HCT116 (cell line): Measurements from ENCODE around the gene STOX2. TPM values are rescaled to one million over a fixed set of nuclear protein-coding genes. Genes with fewer than 3 reads are reported as not detected.

Source experiments
- ATAC-seq: fragments of 200-7000 bp; cut with Tn5 transposase; 2 replicates; pipeline ENCODE4 v1.9.1; 2020; ENCODE audit warnings: mild to moderate bottlenecking, moderate library complexity
- BruUV-seq: library from RNA; stranded (reverse); fragments of 400-500 nt; replicated peaks from 2 replicates; lab custom pipeline; 2021; lab: Mats Ljungman, UMichigan
- CTCF ChIA-PET: fragments of 300-600 bp; sonication (Branson Sonifier 250); formaldehyde crosslinking; loops from one replicate; lab custom pipeline; 2021; ENCODE audit warnings: antibody characterized with exemption; lab: Charles Lee
- POLR2A ChIA-PET: fragments of 300-600, 350-600 bp; sonication (Branson Sonifier 250); formaldehyde crosslinking; loops from one replicate; lab custom pipeline; 2021; ENCODE audit warnings: antibody characterized with exemption; lab: Charles Lee
- RAD21 ChIA-PET, 2 experiments: fragments of 300-600 bp; sonication (Branson Sonifier 250); formaldehyde crosslinking; loops; one replicate each; lab custom pipeline; 2023; ENCODE audit warnings: low total read pairs in 2 of 2; ENCODE audit not compliant: uncharacterized antibody in 2 of 2, unreplicated experiment in 2 of 2, low non-redundant PET in 1 of 2; lab: Charles Lee
- DNase-seq: peaks from one replicate; pipeline ENCODE4 v3.0.0-alpha.2; 2010; ENCODE audit warnings: low read depth, low spot score
- H2AFZ ChIP-seq: fragments of 200-600 bp; shearing (Covaris generic), sonication (generic); 2 replicates; pipeline ENCODE4 v1.6.1; 2017; ENCODE audit warnings: low read depth, mixed run types, mixed read lengths, antibody characterized with exemption, low read length; ENCODE audit not compliant: poor library complexity, severe bottlenecking
- H3K27ac ChIP-seq: 2 replicates; pipeline ENCODE4 v1.5.1; 2012; ENCODE audit warnings: low read depth, low read length
- H3K27me3 ChIP-seq: fragments of 200-600 bp; sonication (generic); 2 replicates; pipeline ENCODE4 v1.6.1; 2016; ENCODE audit warnings: mixed run types, low read length, mixed read lengths; ENCODE audit not compliant: insufficient read depth
- H3K36me3 ChIP-seq, 2 experiments: fragments of 200-500 bp in 1 of 2; fragments of 200-600 bp in 1 of 2; sonication (Bioruptor generic) in 1 of 2; sonication (generic) in 1 of 2; 2 replicates each; pipeline versions ENCODE4 v1.5.1 to v1.6.1; 2014 to 2016; ENCODE audit warnings: low read length in 2 of 2, inconsistent platforms in 1 of 2, mixed read lengths in 1 of 2, mixed run types in 1 of 2; ENCODE audit not compliant: insufficient read depth in 2 of 2, control insufficient read depth in 1 of 2
- H3K4me1 ChIP-seq, 2 experiments: fragments of 200-600 bp in 1 of 2; sonication (generic) in 1 of 2; 2 replicates each; pipeline versions ENCODE4 v1.5.1 to v1.6.1; 2012 to 2017; ENCODE audit warnings: low read length in 2 of 2, inconsistent platforms in 1 of 2, mild to moderate bottlenecking in 1 of 2, mixed read lengths in 1 of 2, mixed run types in 1 of 2, moderate library complexity in 1 of 2; ENCODE audit not compliant: insufficient read depth in 2 of 2, control insufficient read depth in 1 of 2
- H3K4me2 ChIP-seq: fragments of 200-600 bp; sonication (generic); 2 replicates; pipeline ENCODE4 v1.6.1; 2017; ENCODE audit warnings: mixed run types, low read length, mixed read lengths
- H3K4me3 ChIP-seq, 2 experiments: fragments of 200-600 bp in 1 of 2; sonication (generic) in 1 of 2; replicated peaks in 1 of 2; 2 replicates each; pipeline ENCODE4 v1.5.1; 2011 to 2016; ENCODE audit warnings: low read length in 2 of 2, control low read depth in 1 of 2, low read depth in 1 of 2, mild to moderate bottlenecking in 1 of 2, mixed read lengths in 1 of 2, mixed run types in 1 of 2
- H3K79me2 ChIP-seq: fragments of 200-600 bp; sonication (generic); 2 replicates; pipeline ENCODE4 v1.6.1; 2017; ENCODE audit warnings: mild to moderate bottlenecking, mixed run types, low read length, moderate library complexity, mixed read lengths; ENCODE audit not compliant: insufficient read depth
- H3K9ac ChIP-seq: fragments of 200-600 bp; sonication (generic); 2 replicates; pipeline ENCODE4 v1.6.1; 2016; ENCODE audit warnings: low read length, mixed read lengths
- H3K9me2 ChIP-seq: fragments of 200-600 bp; sonication (generic), shearing (Covaris generic); 2 replicates; pipeline ENCODE4 v1.6.1; 2017; ENCODE audit warnings: mixed run types, mild to moderate bottlenecking, moderate library complexity; ENCODE audit not compliant: insufficient read depth
- H3K9me3 ChIP-seq, 2 experiments: fragments of 200-500 bp in 1 of 2; fragments of 200-600 bp in 1 of 2; sonication (Bioruptor generic) in 1 of 2; sonication (generic) in 1 of 2; 2 replicates each; pipeline ENCODE4 v1.6.1; 2014 to 2017; ENCODE audit warnings: low read length in 2 of 2, mixed read lengths in 2 of 2, inconsistent platforms in 1 of 2, low read depth in 1 of 2, mild to moderate bottlenecking in 1 of 2, mixed run types in 1 of 2, moderate library complexity in 1 of 2; ENCODE audit not compliant: control insufficient read depth in 1 of 2, insufficient read depth in 1 of 2
- H4K20me1 ChIP-seq: fragments of 200-600 bp; sonication (generic), shearing (Covaris generic); 2 replicates; pipeline ENCODE4 v1.6.1; 2017; ENCODE audit warnings: mixed run types, mild to moderate bottlenecking, moderate library complexity; ENCODE audit not compliant: insufficient read depth
- CBX3 ChIP-seq: IDR thresholded peaks from 2 replicates; pipeline ENCODE4 v1.6.1; 2012; ENCODE audit warnings: low read depth
- ELF1 ChIP-seq: IDR thresholded peaks from 2 replicates; pipeline ENCODE4 v1.6.1; 2012; ENCODE audit warnings: low read depth, borderline replicate concordance
- POLR2A ChIP-seq: IDR thresholded peaks from 2 replicates; pipeline ENCODE4 v1.7.0; 2011; ENCODE audit warnings: borderline replicate concordance; ENCODE audit not compliant: insufficient read depth, insufficient read length; ENCODE audit errors: extremely low read depth
- YY1 ChIP-seq: IDR thresholded peaks from 2 replicates; pipeline ENCODE4 v1.6.1; 2011; ENCODE audit warnings: low read length, low read depth, moderate library complexity, mild to moderate bottlenecking; ENCODE audit not compliant: insufficient replicate concordance; ENCODE audit errors: extremely low read depth
- ZNF274 ChIP-seq: fragments of 200-500 bp; sonication (Bioruptor generic); IDR thresholded peaks from 2 replicates; pipeline ENCODE4 v1.6.1; 2014; ENCODE audit warnings: mild to moderate bottlenecking, low read depth, low read length, inconsistent platforms
- intact Hi-C: fragments of 100-400 bp; cut with micrococcal nuclease; formaldehyde crosslinking; loops from 2 replicates; pipeline ENCODE4 v1.10.0; 2022
- total RNA-seq: library from RNA; stranded (reverse); gene quantifications from one replicate; pipeline ENCODE4 v1.2.1, GENCODE V29; 2021; ENCODE audit not compliant: unreplicated experiment
- TF ChIP-seq, protein P1 (sequence below): IDR thresholded peaks from 2 replicates; pipeline ENCODE4 v1.6.1; 2012; ENCODE audit warnings: low read depth
- TF ChIP-seq, protein P2 (sequence below), 3 experiments: fragments of 200-600 bp in 1 of 3; sonication (generic) in 1 of 3; IDR thresholded peaks in 2 of 3; conservative IDR thresholded peaks in 1 of 3; 2 replicates each; pipeline ENCODE4 v1.5.1; 2012 to 2017; ENCODE audit warnings: low read depth in 2 of 3, low read length in 2 of 3, antibody characterized with exemption in 1 of 3, borderline replicate concordance in 1 of 3, control low read depth in 1 of 3, mild to moderate bottlenecking in 1 of 3, mixed read lengths in 1 of 3, mixed run types in 1 of 3, moderate library complexity in 1 of 3; ENCODE audit not compliant: insufficient read depth in 1 of 3

The STOX2 gene
- total RNA-seq, 1 experiment from 2014 or later = 6.3 TPM

GRCh38 chr4:183999435-183999834, 94.3 kb downstream of the STOX2 start:
- H3K4me2 ChIP-seq = no peak overlapping the region
- H4K20me1 ChIP-seq = no peaks in the 10 kb centered on the region
- CTCF ChIA-PET = no interaction called here
- no peak for TF ChIP-seq ELF1
- no peak for TF ChIP-seq POLR2A
- TF ChIP-seq CBX3 = no peak
- no peak for TF ChIP-seq YY1
- TF ChIP-seq ZNF274 = no peak
- TF ChIP-seq, protein P1, sequence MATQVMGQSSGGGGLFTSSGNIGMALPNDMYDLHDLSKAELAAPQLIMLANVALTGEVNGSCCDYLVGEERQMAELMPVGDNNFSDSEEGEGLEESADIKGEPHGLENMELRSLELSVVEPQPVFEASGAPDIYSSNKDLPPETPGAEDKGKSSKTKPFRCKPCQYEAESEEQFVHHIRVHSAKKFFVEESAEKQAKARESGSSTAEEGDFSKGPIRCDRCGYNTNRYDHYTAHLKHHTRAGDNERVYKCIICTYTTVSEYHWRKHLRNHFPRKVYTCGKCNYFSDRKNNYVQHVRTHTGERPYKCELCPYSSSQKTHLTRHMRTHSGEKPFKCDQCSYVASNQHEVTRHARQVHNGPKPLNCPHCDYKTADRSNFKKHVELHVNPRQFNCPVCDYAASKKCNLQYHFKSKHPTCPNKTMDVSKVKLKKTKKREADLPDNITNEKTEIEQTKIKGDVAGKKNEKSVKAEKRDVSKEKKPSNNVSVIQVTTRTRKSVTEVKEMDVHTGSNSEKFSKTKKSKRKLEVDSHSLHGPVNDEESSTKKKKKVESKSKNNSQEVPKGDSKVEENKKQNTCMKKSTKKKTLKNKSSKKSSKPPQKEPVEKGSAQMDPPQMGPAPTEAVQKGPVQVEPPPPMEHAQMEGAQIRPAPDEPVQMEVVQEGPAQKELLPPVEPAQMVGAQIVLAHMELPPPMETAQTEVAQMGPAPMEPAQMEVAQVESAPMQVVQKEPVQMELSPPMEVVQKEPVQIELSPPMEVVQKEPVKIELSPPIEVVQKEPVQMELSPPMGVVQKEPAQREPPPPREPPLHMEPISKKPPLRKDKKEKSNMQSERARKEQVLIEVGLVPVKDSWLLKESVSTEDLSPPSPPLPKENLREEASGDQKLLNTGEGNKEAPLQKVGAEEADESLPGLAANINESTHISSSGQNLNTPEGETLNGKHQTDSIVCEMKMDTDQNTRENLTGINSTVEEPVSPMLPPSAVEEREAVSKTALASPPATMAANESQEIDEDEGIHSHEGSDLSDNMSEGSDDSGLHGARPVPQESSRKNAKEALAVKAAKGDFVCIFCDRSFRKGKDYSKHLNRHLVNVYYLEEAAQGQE = no peak
- TF ChIP-seq, protein P2, sequence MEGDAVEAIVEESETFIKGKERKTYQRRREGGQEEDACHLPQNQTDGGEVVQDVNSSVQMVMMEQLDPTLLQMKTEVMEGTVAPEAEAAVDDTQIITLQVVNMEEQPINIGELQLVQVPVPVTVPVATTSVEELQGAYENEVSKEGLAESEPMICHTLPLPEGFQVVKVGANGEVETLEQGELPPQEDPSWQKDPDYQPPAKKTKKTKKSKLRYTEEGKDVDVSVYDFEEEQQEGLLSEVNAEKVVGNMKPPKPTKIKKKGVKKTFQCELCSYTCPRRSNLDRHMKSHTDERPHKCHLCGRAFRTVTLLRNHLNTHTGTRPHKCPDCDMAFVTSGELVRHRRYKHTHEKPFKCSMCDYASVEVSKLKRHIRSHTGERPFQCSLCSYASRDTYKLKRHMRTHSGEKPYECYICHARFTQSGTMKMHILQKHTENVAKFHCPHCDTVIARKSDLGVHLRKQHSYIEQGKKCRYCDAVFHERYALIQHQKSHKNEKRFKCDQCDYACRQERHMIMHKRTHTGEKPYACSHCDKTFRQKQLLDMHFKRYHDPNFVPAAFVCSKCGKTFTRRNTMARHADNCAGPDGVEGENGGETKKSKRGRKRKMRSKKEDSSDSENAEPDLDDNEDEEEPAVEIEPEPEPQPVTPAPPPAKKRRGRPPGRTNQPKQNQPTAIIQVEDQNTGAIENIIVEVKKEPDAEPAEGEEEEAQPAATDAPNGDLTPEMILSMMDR (IDR thresholded peaks at IDR 0.05 in 2 of 3, conservative IDR thresholded peaks at IDR 0.05 in 1 of 3; ENCODE audit: borderline replicate concordance in 1 of 3, insufficient read depth in 1 of 3, low read depth in 2 of 3, low read length in 2 of 3) = no peak
- TF ChIP-seq, all 23 proteins: peak for 0
- Histone ChIP-seq H3K4me3 (no peak overlapping the region), H3K4me1 (peaks cover 0 to 9% of the 10 kb centered on the region in 2 experiments; a peak in 1 of 4 replicates), H3K27ac (no peak overlapping the region), H3K9ac (no peak overlapping the region), H3K36me3 (no peaks in the 10 kb centered on the region), H3K27me3 (no peaks in the 10 kb centered on the region), H3K9me3 (no peaks in the 10 kb centered on the region), H2AFZ (no peak overlapping the region), H3K9me2 (no peaks in the 10 kb centered on the region), H3K79me2 (no peaks in the 10 kb centered on the region)
- RAD21 ChIA-PET = no interaction called here
- BruUV-seq = no TSS peak
- POLR2A ChIA-PET = no interaction called here
- DNase-seq (no peak), ATAC-seq (no peak)
- intact Hi-C loops = no loop called here
